GM19395 (cell line): ENCODE data around the gene MINDY4.

Experiments
- ATAC-seq: cut with Tn5 transposase; IDR thresholded peaks from one replicate; pipeline ENCODE4 v1.9.1; 2021; ENCODE audit warnings: mild to moderate bottlenecking, moderate library complexity; ENCODE audit not compliant: unreplicated experiment

MINDY4 gene

GRCh38 chr7:30941582-30942323 is 170.5 kb downstream of the MINDY4 start:
- no peak for ATAC-seq
